SH-SY5Y (cell line): ENCODE results near the gene FAM170A.

ENCODE experiments used
- GATA2 ChIP-seq: IDR thresholded peaks from 2 replicates; pipeline ENCODE4 v1.6.1; 2011; ENCODE audit warnings: mild to moderate bottlenecking, low read depth, low read length
- GATA3 ChIP-seq: IDR thresholded peaks from 2 replicates; pipeline ENCODE4 v1.6.1; 2011; ENCODE audit warnings: low read depth, mild to moderate bottlenecking, low read length, moderate library complexity

DNA sequence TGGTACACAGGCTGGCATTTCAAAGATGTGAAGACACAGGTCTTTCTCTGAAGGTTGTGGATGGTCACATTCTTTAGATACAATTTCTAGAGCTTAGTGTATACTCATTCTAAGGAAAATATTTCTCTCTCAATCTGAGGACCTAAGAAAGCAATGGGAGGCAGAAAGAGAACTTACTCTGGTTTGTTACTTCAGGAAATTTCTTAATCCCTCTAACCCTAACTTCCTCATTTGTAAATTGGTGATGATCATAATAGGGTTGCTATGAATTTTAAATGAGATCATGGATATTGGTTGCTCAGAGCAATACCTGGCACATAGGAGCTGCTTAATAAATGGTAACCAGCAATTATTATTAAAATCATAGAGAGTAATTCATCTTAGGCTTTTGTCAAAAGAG is 22.1 kb downstream of the FAM170A start:
- TF ChIP-seq GATA2: no peak
- no peak for TF ChIP-seq GATA3
